Astrocyte (in vitro differentiated cells and primary cell): ENCODE measurements around the gene SGMS2.

Experiments
- EZH2 ChIP-seq: IDR thresholded peaks from 2 replicates; pipeline ENCODE4 v1.6.1; 2012; ENCODE audit warnings: mild to moderate bottlenecking, low read length, inconsistent platforms; ENCODE audit not compliant: insufficient read depth
- TF ChIP-seq, protein P1 (sequence below): IDR thresholded peaks from 2 replicates; pipeline ENCODE4 v1.5.1; 2011; ENCODE audit warnings: low read depth, mild to moderate bottlenecking, inconsistent platforms, low read length, moderate library complexity; ENCODE audit not compliant: insufficient read depth

DNA sequence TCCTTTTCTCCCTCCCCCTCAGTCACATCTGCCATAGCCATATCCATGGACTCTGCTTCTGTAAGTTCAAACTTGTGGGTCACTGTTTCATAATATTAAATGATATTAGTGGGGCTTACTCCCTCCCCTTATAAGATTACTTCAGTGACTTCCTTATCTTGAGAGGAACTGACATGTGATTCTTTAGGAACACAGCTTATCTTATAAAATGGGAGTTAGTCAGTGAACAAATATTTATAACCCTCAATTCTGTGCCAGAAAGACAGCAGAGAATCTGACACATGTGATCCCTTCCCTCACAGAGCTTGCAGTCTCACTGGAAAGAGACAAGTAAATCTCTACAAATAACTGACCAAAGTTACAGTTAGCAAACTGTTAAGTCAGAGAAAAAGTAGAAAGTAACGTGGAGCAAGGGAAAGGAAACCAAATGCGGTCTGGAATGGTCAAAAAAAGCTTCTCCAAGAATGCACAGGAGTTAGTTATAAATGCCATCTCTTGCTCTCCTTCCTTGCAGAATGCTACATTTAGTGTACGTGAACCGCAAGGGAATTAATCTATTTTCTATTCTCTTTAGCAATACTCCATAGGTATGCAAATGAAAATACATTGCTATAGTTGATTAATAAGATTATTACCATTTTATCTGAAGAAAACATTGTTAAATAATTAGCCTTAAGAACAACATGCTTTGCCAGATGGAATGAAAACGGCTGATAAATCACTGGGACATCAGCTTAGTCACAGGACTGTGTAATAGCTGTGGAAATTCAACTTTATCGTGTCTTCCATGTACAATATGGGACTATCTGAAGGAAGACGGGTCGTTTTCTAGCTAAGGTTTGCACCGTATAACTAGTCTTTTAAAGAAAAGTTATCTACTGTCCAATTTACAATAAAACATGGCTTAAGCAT, 29.0 kb downstream of the SGMS2 start:
- TF ChIP-seq, protein P1, sequence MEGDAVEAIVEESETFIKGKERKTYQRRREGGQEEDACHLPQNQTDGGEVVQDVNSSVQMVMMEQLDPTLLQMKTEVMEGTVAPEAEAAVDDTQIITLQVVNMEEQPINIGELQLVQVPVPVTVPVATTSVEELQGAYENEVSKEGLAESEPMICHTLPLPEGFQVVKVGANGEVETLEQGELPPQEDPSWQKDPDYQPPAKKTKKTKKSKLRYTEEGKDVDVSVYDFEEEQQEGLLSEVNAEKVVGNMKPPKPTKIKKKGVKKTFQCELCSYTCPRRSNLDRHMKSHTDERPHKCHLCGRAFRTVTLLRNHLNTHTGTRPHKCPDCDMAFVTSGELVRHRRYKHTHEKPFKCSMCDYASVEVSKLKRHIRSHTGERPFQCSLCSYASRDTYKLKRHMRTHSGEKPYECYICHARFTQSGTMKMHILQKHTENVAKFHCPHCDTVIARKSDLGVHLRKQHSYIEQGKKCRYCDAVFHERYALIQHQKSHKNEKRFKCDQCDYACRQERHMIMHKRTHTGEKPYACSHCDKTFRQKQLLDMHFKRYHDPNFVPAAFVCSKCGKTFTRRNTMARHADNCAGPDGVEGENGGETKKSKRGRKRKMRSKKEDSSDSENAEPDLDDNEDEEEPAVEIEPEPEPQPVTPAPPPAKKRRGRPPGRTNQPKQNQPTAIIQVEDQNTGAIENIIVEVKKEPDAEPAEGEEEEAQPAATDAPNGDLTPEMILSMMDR, result no peak
- TF ChIP-seq EZH2, result no peak
